Natural killer cell (primary cell): ENCODE results near the gene NMT2. TPM values are rescaled to one million over a fixed set of nuclear protein-coding genes. Genes with fewer than 3 reads are reported as not detected.
"Not testable (repeated sequence)": the region's sequence is repeated elsewhere in the genome, so short reads cannot be mapped to it uniquely, and the experiment has no call there.

Experiments used
- ATAC-seq, 3 donors: fragments of 150-1000 bp in 2 of 3; fragments of 200-7000 bp in 1 of 3; cut with Tn5 transposase; 1 replicate in 1 of 3; 2 replicates in 2 of 3; pipeline ENCODE4 v1.10.0; 2021; ENCODE audit warnings: mild to moderate bottlenecking in 2 of 3, moderate library complexity in 2 of 3
- DNase-seq, 2 donors: peaks; one replicate each; pipeline versions ENCODE4 v3.0.0 to v3.0.0-alpha.2; 2013 to 2021; ENCODE audit warnings: mixed read lengths in 1 of 2
- H3K27ac ChIP-seq: one replicate; pipeline ENCODE4 v1.5.1; 2013; ENCODE audit warnings: mild to moderate bottlenecking, low read length
- H3K27me3 ChIP-seq: one replicate; pipeline ENCODE4 v1.6.1; 2013; ENCODE audit warnings: low read length; ENCODE audit not compliant: control insufficient read depth, insufficient read depth
- H3K36me3 ChIP-seq: one replicate; pipeline ENCODE4 v1.6.1; 2013; ENCODE audit warnings: low read length; ENCODE audit not compliant: control insufficient read depth, insufficient read depth
- H3K4me1 ChIP-seq: one replicate; pipeline ENCODE4 v1.6.1; 2013; ENCODE audit warnings: low read length; ENCODE audit not compliant: control insufficient read depth, insufficient read depth
- H3K4me3 ChIP-seq: one replicate; pipeline ENCODE4 v1.5.1; 2013; ENCODE audit warnings: low read length
- H3K9me3 ChIP-seq: one replicate; pipeline ENCODE4 v1.6.1; 2013; ENCODE audit warnings: low read length; ENCODE audit not compliant: control insufficient read depth, insufficient read depth
- H3K27ac Mint-ChIP-seq, 2 donors: one replicate each; pipeline ENCODE4 v1.8.0; 2022; ENCODE audit warnings: mild to moderate bottlenecking in 2 of 2, mixed read lengths in 2 of 2, moderate library complexity in 1 of 2
- H3K27me3 Mint-ChIP-seq, 2 donors: one replicate each; pipeline ENCODE4 v1.8.0; 2022; ENCODE audit warnings: low read depth in 2 of 2, mixed read lengths in 2 of 2
- H3K36me3 Mint-ChIP-seq: one replicate; pipeline ENCODE4 v1.8.0; 2022; ENCODE audit warnings: mixed read lengths
- H3K4me1 Mint-ChIP-seq, 2 donors: one replicate each; pipeline ENCODE4 v1.8.0; 2022; ENCODE audit warnings: mixed read lengths in 2 of 2
- H3K4me3 Mint-ChIP-seq: one replicate; pipeline ENCODE4 v1.8.0; 2022; ENCODE audit warnings: mild to moderate bottlenecking, moderate library complexity, mixed read lengths
- H3K9me3 Mint-ChIP-seq, 2 donors: one replicate each; pipeline ENCODE4 v1.8.0; 2022; ENCODE audit warnings: mixed read lengths in 2 of 2
- WGBS: methylation state at CpG from one replicate; pipeline ENCODE4 v1.1.7; 2013; ENCODE audit warnings: missing lambda C conversion rate; ENCODE audit not compliant: insufficient coverage; 5-methylcytosine and 5-hydroxymethylcytosine counted together
- intact Hi-C: fragments of 100-400 bp; cut with micrococcal nuclease; formaldehyde crosslinking; loops from one replicate; pipeline ENCODE4 v1.14.2; 2022
- total RNA-seq, 4 donors: library from RNA; stranded (reverse); fragments of 120-200 nt in 1 of 4; gene quantifications; one replicate each; pipeline versions ENCODE4 v1.2.3 to v1.2.4, GENCODE V29; 2013 to 2022
- TF ChIP-seq, protein P1 (sequence below): fragments of 200-600 bp; IDR thresholded peaks from one replicate; pipeline ENCODE4 v1.8.0; 2022; ENCODE audit warnings: antibody characterized with exemption

Gene NMT2
- total RNA-seq, 3 donors from 2014 or later (not counting 1 experiment from before 2014, with no cell fraction given): 18.9 to 34.9 (median 28.8) TPM

DNA sequence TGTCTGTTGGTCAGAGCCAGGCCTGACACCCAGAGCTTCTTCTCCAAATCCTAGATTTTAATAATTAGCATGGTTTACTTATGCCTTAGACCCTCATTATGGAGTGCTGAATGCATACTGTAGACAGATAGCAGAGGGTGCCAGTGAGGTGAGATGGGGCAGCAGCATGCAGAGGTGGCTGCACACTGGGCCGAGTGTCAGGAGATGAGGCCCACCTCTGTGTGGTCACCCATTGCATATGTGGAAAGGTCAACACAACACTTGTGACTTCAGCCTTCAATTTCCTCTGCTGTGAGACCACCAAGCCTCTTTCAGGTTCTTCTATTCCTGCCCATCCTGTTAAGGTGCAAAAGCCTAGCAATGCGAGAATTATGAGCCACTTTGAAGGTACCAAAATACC lies 39.7 kb upstream of the NMT2 start:
- ATAC-seq (no peak), DNase-seq (peak in 1 of 2 donors; percentile 31)
- H3K36me3 ChIP-seq: no peaks in the 10 kb centered on the region
- WGBS: 49% methylated on average over 2 of the region's 2 CpGs
- H3K4me3 ChIP-seq: no peak overlapping the region
- peaks cover 27% of the 10 kb centered on the region for H3K4me1 ChIP-seq
- no peaks in the 10 kb centered on the region for H3K9me3 ChIP-seq
- H3K36me3 Mint-ChIP-seq: no peaks in the 10 kb centered on the region
- H3K4me3 Mint-ChIP-seq: peak overlapping the region; percentile 87
- intact Hi-C loops: loop anchor here (1.0 kb wide), 1 partner anchor 39 kb away; no protein-coding TSS in a partner anchor
- TF ChIP-seq, protein P1, sequence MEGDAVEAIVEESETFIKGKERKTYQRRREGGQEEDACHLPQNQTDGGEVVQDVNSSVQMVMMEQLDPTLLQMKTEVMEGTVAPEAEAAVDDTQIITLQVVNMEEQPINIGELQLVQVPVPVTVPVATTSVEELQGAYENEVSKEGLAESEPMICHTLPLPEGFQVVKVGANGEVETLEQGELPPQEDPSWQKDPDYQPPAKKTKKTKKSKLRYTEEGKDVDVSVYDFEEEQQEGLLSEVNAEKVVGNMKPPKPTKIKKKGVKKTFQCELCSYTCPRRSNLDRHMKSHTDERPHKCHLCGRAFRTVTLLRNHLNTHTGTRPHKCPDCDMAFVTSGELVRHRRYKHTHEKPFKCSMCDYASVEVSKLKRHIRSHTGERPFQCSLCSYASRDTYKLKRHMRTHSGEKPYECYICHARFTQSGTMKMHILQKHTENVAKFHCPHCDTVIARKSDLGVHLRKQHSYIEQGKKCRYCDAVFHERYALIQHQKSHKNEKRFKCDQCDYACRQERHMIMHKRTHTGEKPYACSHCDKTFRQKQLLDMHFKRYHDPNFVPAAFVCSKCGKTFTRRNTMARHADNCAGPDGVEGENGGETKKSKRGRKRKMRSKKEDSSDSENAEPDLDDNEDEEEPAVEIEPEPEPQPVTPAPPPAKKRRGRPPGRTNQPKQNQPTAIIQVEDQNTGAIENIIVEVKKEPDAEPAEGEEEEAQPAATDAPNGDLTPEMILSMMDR: no peak
- peaks cover 23 to 28% of the 10 kb centered on the region in 2 donors for H3K4me1 Mint-ChIP-seq
- H3K27ac Mint-ChIP-seq: peak overlapping the region; percentile 82 to 84
- H3K9me3 Mint-ChIP-seq: no peaks in the 10 kb centered on the region
- H3K27me3 Mint-ChIP-seq: no peaks in the 10 kb centered on the region
- H3K27me3 ChIP-seq: no peaks in the 10 kb centered on the region
- H3K27ac ChIP-seq: peak overlapping the region; percentile 92

DNA sequence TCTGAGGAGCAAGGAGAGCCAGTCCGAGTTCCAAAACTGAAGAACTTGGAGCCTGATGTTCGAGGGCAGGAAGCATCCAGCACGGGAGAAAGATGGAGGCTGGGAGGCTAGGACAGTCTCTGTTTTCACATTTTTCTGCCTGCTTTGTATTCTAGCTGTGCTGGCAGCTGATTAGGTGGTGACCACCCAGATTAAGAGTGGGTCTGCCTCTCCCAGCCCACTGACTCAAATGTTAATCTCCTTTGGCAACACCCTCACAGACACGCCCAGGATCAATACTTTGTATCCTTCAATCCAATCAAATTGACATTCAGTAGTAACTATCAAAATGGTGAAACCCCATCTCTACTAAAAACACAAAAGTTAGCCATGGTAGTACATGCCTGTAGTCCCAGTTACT lies 38.9 kb upstream of the NMT2 start:
- peaks cover 23 to 28% of the 10 kb centered on the region in 2 donors for H3K4me1 Mint-ChIP-seq
- intact Hi-C loops, H3K4me3 Mint-ChIP-seq, H3K27me3 ChIP-seq, H3K36me3 Mint-ChIP-seq, H3K9me3 ChIP-seq, H3K4me3 ChIP-seq, H3K27me3 Mint-ChIP-seq, H3K36me3 ChIP-seq, H3K9me3 Mint-ChIP-seq, ATAC-seq, DNase-seq: not testable (repeated sequence)
- Histone ChIP-seq H3K4me1 (peaks cover 27% of the 10 kb centered on the region), H3K27ac (peak overlapping the region; percentile 92)
- WGBS: 96% methylated on average over 4 of the region's 4 CpGs
- peak overlapping the region; percentile 82 to 84 for H3K27ac Mint-ChIP-seq

DNA sequence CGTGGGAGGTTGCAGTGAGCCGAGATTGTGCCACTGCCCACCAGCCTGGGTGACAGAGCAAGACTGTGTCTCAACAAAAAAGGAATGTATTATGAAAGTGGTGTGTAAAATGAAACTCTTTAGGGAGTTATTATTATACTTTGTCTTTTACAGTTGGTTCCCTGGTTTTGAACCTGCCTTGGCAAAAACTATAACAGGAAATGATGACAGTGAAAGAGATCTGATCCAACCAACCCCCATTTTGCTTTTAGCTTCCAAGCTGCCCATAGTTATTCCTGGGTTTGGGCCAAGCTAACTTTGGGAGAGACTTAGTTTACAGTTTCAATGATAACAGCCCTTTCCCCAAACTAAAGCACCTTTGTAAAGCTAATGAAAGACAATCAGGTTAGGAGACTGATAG lies 34.1 kb upstream of the NMT2 start:
- intact Hi-C loops: no loop called here
- Mint-ChIP-seq H3K27me3 (no peaks in the 10 kb centered on the region), H3K27ac (no peak overlapping the region), H3K36me3 (no peaks in the 10 kb centered on the region), H3K4me1 (peaks cover 2 to 6% of the 10 kb centered on the region in 2 donors), H3K9me3 (no peaks in the 10 kb centered on the region), H3K4me3 (no peak overlapping the region)
- no peaks in the 10 kb centered on the region for H3K36me3 ChIP-seq
- no peak overlapping the region for H3K4me3 ChIP-seq
- peaks cover 5% of the 10 kb centered on the region for H3K4me1 ChIP-seq
- 89% methylated on average over 2 of the region's 2 CpGs for WGBS
- TF ChIP-seq, protein P1: no peak
- DNase-seq (no peak), ATAC-seq (no peak)
- no peaks in the 10 kb centered on the region for H3K9me3 ChIP-seq
- H3K27me3 ChIP-seq: no peaks in the 10 kb centered on the region
- H3K27ac ChIP-seq: no peak overlapping the region

DNA sequence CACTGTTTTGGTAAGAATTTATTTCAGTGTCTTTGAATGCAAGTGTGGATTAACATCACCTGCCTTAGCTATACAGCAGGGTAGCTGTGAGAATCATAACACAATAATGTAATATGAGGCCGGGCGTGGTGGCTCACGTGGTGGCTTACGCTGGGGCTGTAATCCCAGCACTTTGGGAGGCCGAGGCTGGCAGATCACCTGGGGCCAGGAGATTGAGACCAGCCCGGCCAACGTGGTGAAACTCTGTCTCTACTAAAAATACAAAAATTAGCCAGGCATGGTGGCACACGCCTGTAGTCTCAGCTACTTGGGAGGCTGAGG lies 33.8 kb upstream of the NMT2 start:
- H3K4me1 ChIP-seq, intact Hi-C loops, H3K27ac ChIP-seq, H3K27me3 Mint-ChIP-seq, H3K4me1 Mint-ChIP-seq, H3K9me3 Mint-ChIP-seq, H3K27ac Mint-ChIP-seq, DNase-seq, H3K36me3 ChIP-seq, H3K4me3 ChIP-seq, H3K27me3 ChIP-seq, H3K36me3 Mint-ChIP-seq, ATAC-seq, H3K9me3 ChIP-seq, H3K4me3 Mint-ChIP-seq: not testable (repeated sequence)
- 89% methylated on average over 8 of the region's 8 CpGs for WGBS
